ENCODE measurements around the gene C11orf21. TPM values are rescaled to one million over a fixed set of nuclear protein-coding genes. Genes with fewer than 3 reads are reported as not detected.

Gene C11orf21
- total and polyA plus RNA-seq, 2 donors (not counting 1 experiment from before 2014, with no cell fraction given) = under 0.01 TPM; not detected in 1

- Histone ChIP-seq H3K36me3 (ENCODE audit: control insufficient read depth, insufficient read depth, low read length) (no peaks in the 10 kb centered on the region), H3K4me2 (ENCODE audit: extremely low read depth, insufficient read depth, low read length) (no peak overlapping the region), H3K4me3 (replicated peaks in 1 of 4; ENCODE audit: control extremely low read depth in 1 of 4, insufficient read depth in 1 of 4, low read depth in 3 of 4, low read length in 4 of 4) (no peak overlapping the region), H4K20me1 (ENCODE audit: control insufficient read depth, extremely low read depth, insufficient read depth, low read length) (no peaks in the 10 kb centered on the region), H3K9ac (ENCODE audit: insufficient read depth, low read length) (no peak overlapping the region), H3K27me3 (ENCODE audit: control insufficient read depth, insufficient read depth, low read length) (peaks cover 8% of the 10 kb centered on the region), H3K79me2 (ENCODE audit: control insufficient read depth, insufficient read depth, low read length) (no peaks in the 10 kb centered on the region), H3K4me1 (ENCODE audit: control insufficient read depth, extremely low read depth, insufficient read depth, low read length) (no peaks in the 10 kb centered on the region), H2AFZ (ENCODE audit: low read length) (no peak overlapping the region), H3K9me3 (ENCODE audit: control insufficient read depth, insufficient read depth, low read depth, low read length) (no peaks in the 10 kb centered on the region), H3K27ac (ENCODE audit: insufficient read depth, low read length) (no peak overlapping the region)
- no peak for TF ChIP-seq CTCF (conservative IDR thresholded peaks at IDR 0.05 in 1 of 2, IDR thresholded peaks at IDR 0.05 in 1 of 2; ENCODE audit: low read depth in 1 of 2, low read length in 2 of 2)
- TF ChIP-seq EZH2 (IDR thresholded peaks at IDR 0.05; ENCODE audit: low read length, missing control alignments) = no peak
- no peak for DNase-seq (ENCODE audit: low read depth in 2 of 2)
Observed at GRCh38 chr11:2273311-2273710, 28.4 kb downstream of the C11orf21 start.

- Histone ChIP-seq H3K36me3 (ENCODE audit: control insufficient read depth, insufficient read depth, low read length) (no peaks in the 10 kb centered on the region), H3K27me3 (ENCODE audit: control insufficient read depth, insufficient read depth, low read length) (peaks cover 8% of the 10 kb centered on the region), H3K79me2 (ENCODE audit: control insufficient read depth, insufficient read depth, low read length) (no peaks in the 10 kb centered on the region), H3K4me2 (ENCODE audit: extremely low read depth, insufficient read depth, low read length) (no peak overlapping the region), H3K4me1 (ENCODE audit: control insufficient read depth, extremely low read depth, insufficient read depth, low read length) (no peaks in the 10 kb centered on the region), H2AFZ (ENCODE audit: low read length) (no peak overlapping the region), H3K27ac (ENCODE audit: insufficient read depth, low read length) (no peak overlapping the region), H3K4me3 (replicated peaks in 1 of 4; ENCODE audit: control extremely low read depth in 1 of 4, insufficient read depth in 1 of 4, low read depth in 3 of 4, low read length in 4 of 4) (no peak overlapping the region), H3K9me3 (ENCODE audit: control insufficient read depth, insufficient read depth, low read depth, low read length) (no peaks in the 10 kb centered on the region), H4K20me1 (ENCODE audit: control insufficient read depth, extremely low read depth, insufficient read depth, low read length) (no peaks in the 10 kb centered on the region), H3K9ac (ENCODE audit: insufficient read depth, low read length) (no peak overlapping the region)
- TF ChIP-seq EZH2 (IDR thresholded peaks at IDR 0.05; ENCODE audit: low read length, missing control alignments) = no peak
- DNase-seq (ENCODE audit: low read depth in 2 of 2) = no peak
Observed at GRCh38 chr11:2272946-2273280, 28.8 kb downstream of the C11orf21 start.

GRCh38 chr11:2272228-2272945 is 29.3 kb downstream of the C11orf21 start:
- no peak for DNase-seq (ENCODE audit: low read depth in 2 of 2)
- H3K4me2 ChIP-seq (ENCODE audit: extremely low read depth, insufficient read depth, low read length) = no peak overlapping the region
- H3K9me3 ChIP-seq (ENCODE audit: control insufficient read depth, insufficient read depth, low read depth, low read length) = no peaks in the 10 kb centered on the region
- no peaks in the 10 kb centered on the region for H3K4me1 ChIP-seq (ENCODE audit: control insufficient read depth, extremely low read depth, insufficient read depth, low read length)
- no peaks in the 10 kb centered on the region for H3K36me3 ChIP-seq (ENCODE audit: control insufficient read depth, insufficient read depth, low read length)
- H3K27ac ChIP-seq (ENCODE audit: insufficient read depth, low read length) = no peak overlapping the region
- H3K79me2 ChIP-seq (ENCODE audit: control insufficient read depth, insufficient read depth, low read length) = no peaks in the 10 kb centered on the region
- H2AFZ ChIP-seq (ENCODE audit: low read length) = no peak overlapping the region
- peaks cover 8% of the 10 kb centered on the region for H3K27me3 ChIP-seq (ENCODE audit: control insufficient read depth, insufficient read depth, low read length)
- H3K9ac ChIP-seq (ENCODE audit: insufficient read depth, low read length) = no peak overlapping the region
- no peaks in the 10 kb centered on the region for H4K20me1 ChIP-seq (ENCODE audit: control insufficient read depth, extremely low read depth, insufficient read depth, low read length)
- no peak for TF ChIP-seq EZH2 (IDR thresholded peaks at IDR 0.05; ENCODE audit: low read length, missing control alignments)
- no peak for TF ChIP-seq CTCF (conservative IDR thresholded peaks at IDR 0.05 in 1 of 2, IDR thresholded peaks at IDR 0.05 in 1 of 2; ENCODE audit: low read depth in 1 of 2, low read length in 2 of 2)
- no peak overlapping the region for H3K4me3 ChIP-seq (replicated peaks in 1 of 4; ENCODE audit: control extremely low read depth in 1 of 4, insufficient read depth in 1 of 4, low read depth in 3 of 4, low read length in 4 of 4)
